ENCODE results near the gene MYL4. TPM values are rescaled to one million over a fixed set of nuclear protein-coding genes. Genes with fewer than 3 reads are reported as not detected.
A peak's percentile ranks its signal among the peaks of the same experiment; 100 is the strongest.
"Not testable (repeated sequence)": the region's sequence is repeated elsewhere in the genome, so short reads cannot be mapped to it uniquely, and the experiment has no call there.

Gene MYL4
- total RNA-seq, 6 experiments from 2014 or later, result not detected

DNA sequence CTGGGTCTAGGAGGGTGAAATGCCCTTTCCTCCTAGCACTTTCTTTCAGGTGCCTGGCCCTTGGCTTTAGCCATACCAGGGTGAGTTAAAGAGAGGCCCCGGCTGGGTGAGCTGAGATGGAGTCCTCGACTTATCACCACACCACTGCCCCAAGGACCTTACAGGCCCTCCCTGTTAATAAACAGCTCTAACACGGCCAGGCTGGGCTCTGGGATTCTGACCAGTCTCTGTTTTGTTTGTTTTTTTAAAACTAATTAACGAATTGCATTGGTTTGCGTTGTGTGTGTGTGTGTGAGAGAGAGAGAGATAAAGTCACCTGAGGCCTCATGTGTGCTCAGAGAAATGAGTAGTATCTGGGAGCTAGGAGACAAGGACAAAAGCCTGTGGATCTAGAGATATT is 14.3 kb downstream of the MYL4 start:
- H3K4me3 Mint-ChIP-seq, result no peak overlapping the region
- peaks cover 6% of the 10 kb centered on the region for H3K36me3 Mint-ChIP-seq (ENCODE audit: low read depth)
- H3K27ac Mint-ChIP-seq, result no peak overlapping the region
- no peaks in the 10 kb centered on the region; the same call in 1 of the 2 replicates for H3K9me3 Mint-ChIP-seq
- H3K4me1 Mint-ChIP-seq (ENCODE audit: low read depth), result peaks cover 41% of the 10 kb centered on the region
- no peak for DNase-seq
- TF ChIP-seq, protein P1, sequence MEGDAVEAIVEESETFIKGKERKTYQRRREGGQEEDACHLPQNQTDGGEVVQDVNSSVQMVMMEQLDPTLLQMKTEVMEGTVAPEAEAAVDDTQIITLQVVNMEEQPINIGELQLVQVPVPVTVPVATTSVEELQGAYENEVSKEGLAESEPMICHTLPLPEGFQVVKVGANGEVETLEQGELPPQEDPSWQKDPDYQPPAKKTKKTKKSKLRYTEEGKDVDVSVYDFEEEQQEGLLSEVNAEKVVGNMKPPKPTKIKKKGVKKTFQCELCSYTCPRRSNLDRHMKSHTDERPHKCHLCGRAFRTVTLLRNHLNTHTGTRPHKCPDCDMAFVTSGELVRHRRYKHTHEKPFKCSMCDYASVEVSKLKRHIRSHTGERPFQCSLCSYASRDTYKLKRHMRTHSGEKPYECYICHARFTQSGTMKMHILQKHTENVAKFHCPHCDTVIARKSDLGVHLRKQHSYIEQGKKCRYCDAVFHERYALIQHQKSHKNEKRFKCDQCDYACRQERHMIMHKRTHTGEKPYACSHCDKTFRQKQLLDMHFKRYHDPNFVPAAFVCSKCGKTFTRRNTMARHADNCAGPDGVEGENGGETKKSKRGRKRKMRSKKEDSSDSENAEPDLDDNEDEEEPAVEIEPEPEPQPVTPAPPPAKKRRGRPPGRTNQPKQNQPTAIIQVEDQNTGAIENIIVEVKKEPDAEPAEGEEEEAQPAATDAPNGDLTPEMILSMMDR (IDR thresholded peaks at IDR 0.05), result no peak
- peaks cover 8% of the 10 kb centered on the region for H3K27me3 Mint-ChIP-seq (ENCODE audit: insufficient read depth)

DNA sequence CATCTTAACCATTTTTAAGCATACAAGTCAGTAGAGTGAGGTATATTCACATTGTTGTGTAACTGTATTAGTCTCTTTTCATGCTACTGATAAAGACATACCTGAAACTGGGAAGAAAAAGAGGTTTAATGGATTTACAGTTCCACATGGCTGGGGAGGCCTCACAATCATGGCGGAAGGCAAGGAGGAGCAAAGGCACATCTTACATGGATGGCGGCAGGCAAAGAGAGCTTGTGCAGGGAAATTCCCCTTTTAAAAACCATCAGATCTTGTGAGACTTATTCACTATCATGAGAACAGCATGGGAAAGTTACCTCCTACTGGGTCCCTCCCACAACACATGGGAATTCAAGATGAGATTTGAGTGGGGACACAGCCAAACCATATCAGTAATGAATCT is 14.9 kb downstream of the MYL4 start:
- H3K4me3 Mint-ChIP-seq; DNase-seq; H3K36me3 Mint-ChIP-seq (ENCODE audit: low read depth); H3K9me3 Mint-ChIP-seq; H3K27me3 Mint-ChIP-seq (ENCODE audit: insufficient read depth): not testable (repeated sequence)
- Mint-ChIP-seq H3K4me1 (ENCODE audit: low read depth) (peaks cover 41% of the 10 kb centered on the region), H3K27ac (0 out of 2 replicates have a peak overlapping the region, but pooled peaks have one; percentile 29)

GRCh38 chr17:47224966-47225365 is 15.8 kb downstream of the MYL4 start:
- peak overlapping the region; percentile 87 for H3K27ac Mint-ChIP-seq
- peaks cover 5% of the 10 kb centered on the region for H3K27me3 Mint-ChIP-seq (ENCODE audit: insufficient read depth)
- peaks cover 50% of the 10 kb centered on the region for H3K4me1 Mint-ChIP-seq (ENCODE audit: low read depth)
- H3K36me3 Mint-ChIP-seq (ENCODE audit: low read depth), result peaks cover 6% of the 10 kb centered on the region
- no peak for DNase-seq
- TF ChIP-seq, protein P1 (IDR thresholded peaks at IDR 0.05), result no peak
- H3K4me3 Mint-ChIP-seq, result peak overlapping the region; percentile 74; the same call in 1 of the 2 replicates
- H3K9me3 Mint-ChIP-seq, result no peaks in the 10 kb centered on the region; the same call in 1 of the 2 replicates

DNA sequence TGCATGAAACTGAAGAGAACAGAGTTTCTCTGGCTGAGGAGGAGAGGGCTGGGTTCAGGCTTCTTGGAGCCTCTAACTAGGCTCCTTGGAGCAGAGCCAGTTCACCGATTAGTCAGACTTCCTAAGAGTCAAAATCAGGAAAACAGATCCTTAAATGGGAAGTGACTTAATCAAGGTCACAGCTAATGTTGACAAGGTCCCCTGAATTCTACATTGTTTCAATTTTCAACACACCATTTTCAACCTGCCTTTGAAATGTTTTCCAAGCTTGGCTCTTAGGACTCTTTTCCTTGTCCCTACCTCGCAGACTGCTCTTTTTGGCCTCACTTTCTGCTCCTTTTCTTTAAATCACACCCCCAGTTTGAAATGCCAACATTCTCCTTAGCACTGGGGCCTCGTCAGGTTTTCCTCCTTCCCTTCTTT is 16.3 kb downstream of the MYL4 start:
- peak; percentile 72 for DNase-seq
- H3K4me3 Mint-ChIP-seq, result peak overlapping the region; percentile 74
- no peaks in the 10 kb centered on the region; the same call in 1 of the 2 replicates for H3K9me3 Mint-ChIP-seq
- peak overlapping the region; percentile 87 for H3K27ac Mint-ChIP-seq
- peaks cover 5% of the 10 kb centered on the region for H3K27me3 Mint-ChIP-seq (ENCODE audit: insufficient read depth)
- TF ChIP-seq, protein P1 (IDR thresholded peaks at IDR 0.05), result no peak
- peaks cover 6% of the 10 kb centered on the region for H3K36me3 Mint-ChIP-seq (ENCODE audit: low read depth)
- H3K4me1 Mint-ChIP-seq (ENCODE audit: low read depth), result peaks cover 54% of the 10 kb centered on the region

GRCh38 chr17:47225911-47226688 is 17.0 kb downstream of the MYL4 start:
- Mint-ChIP-seq H3K27me3 (ENCODE audit: insufficient read depth) (peaks cover 5% of the 10 kb centered on the region), H3K27ac (peak overlapping the region; percentile 87), H3K36me3 (ENCODE audit: low read depth) (peaks cover 6% of the 10 kb centered on the region), H3K9me3 (no peaks in the 10 kb centered on the region; the same call in 1 of the 2 replicates), H3K4me3 (peak overlapping the region; percentile 74), H3K4me1 (ENCODE audit: low read depth) (peaks cover 59% of the 10 kb centered on the region)
- no peak for DNase-seq
- TF ChIP-seq, protein P1 (IDR thresholded peaks at IDR 0.05), result no peak

DNA sequence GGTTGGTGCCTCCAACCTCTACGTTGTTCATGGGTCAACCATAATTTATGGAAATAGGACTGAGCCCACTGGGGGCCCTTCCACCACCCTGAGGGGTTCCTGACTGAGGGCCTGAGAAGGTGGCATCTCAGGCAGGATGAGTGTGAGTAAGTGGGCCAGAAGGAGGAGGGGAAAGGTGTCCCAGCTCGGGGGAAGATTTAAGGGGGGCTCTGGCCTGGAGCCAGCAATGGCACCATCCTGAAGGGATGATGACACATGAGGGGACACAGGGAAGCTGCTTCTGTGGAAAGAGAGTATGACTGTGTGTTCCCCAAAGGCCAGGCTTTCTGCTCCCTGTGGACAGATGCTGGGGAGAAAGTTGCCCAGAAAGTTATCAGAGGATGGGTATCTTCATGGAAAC is 18.7 kb downstream of the MYL4 start:
- H3K27me3 Mint-ChIP-seq (ENCODE audit: insufficient read depth), result peaks cover 2% of the 10 kb centered on the region
- H3K4me3 Mint-ChIP-seq, result no peak overlapping the region
- DNase-seq, result no peak
- H3K27ac Mint-ChIP-seq, result no peak overlapping the region
- no peaks in the 10 kb centered on the region; the same call in 1 of the 2 replicates for H3K9me3 Mint-ChIP-seq
- peaks cover 6% of the 10 kb centered on the region for H3K36me3 Mint-ChIP-seq (ENCODE audit: low read depth)
- TF ChIP-seq, protein P1 (IDR thresholded peaks at IDR 0.05), result no peak
- H3K4me1 Mint-ChIP-seq (ENCODE audit: low read depth), result peaks cover 56% of the 10 kb centered on the region

Data from HFFc6 (cell line).